Activated CD4-positive, alpha-beta memory T cell treated with anti-CD3 and anti-CD28 coated beads for 36 hours (primary cell): Measurements from ENCODE around the gene HUNK. TPM values are rescaled to one million over a fixed set of nuclear protein-coding genes. Genes with fewer than 3 reads are reported as not detected.

Source experiments
- CTCF ChIA-PET: fragments of 350-600 bp; sonication (Branson Sonifier 250); formaldehyde crosslinking; loops from one replicate; lab custom pipeline; 2021; ENCODE audit warnings: antibody characterized with exemption, inconsistent platforms; lab: Charles Lee
- POLR2A ChIA-PET: fragments of 350-600 bp; sonication (Branson Sonifier 250); formaldehyde crosslinking; loops from one replicate; lab custom pipeline; 2021; ENCODE audit warnings: antibody characterized with exemption; lab: Charles Lee
- DNase-seq: peaks from one replicate; pipeline ENCODE4 v3.0.0-alpha.2; 2020
- H3K27ac Mint-ChIP-seq: one replicate; pipeline ENCODE4 v1.8.0; 2021; ENCODE audit warnings: mixed read lengths
- H3K27me3 Mint-ChIP-seq: one replicate; pipeline ENCODE4 v1.8.0; 2021; ENCODE audit warnings: mixed read lengths
- H3K36me3 Mint-ChIP-seq: one replicate; pipeline ENCODE4 v1.8.0; 2021; ENCODE audit warnings: mixed read lengths
- H3K4me1 Mint-ChIP-seq: one replicate; pipeline ENCODE4 v1.8.0; 2021; ENCODE audit warnings: low read depth, mixed read lengths
- H3K4me3 Mint-ChIP-seq: one replicate; pipeline ENCODE4 v1.8.0; 2021; ENCODE audit warnings: mild to moderate bottlenecking, mixed read lengths
- H3K9me3 Mint-ChIP-seq: one replicate; pipeline ENCODE4 v1.8.0; 2021; ENCODE audit warnings: mixed read lengths
- intact Hi-C: fragments of 100-400 bp; cut with micrococcal nuclease; formaldehyde crosslinking; loops from one replicate; pipeline ENCODE4 v1.15.1; 2023
- total RNA-seq, 2 experiments: library from RNA; stranded (reverse); gene quantifications; one replicate each; pipeline ENCODE4 v1.2.3, GENCODE V29; 2021

HUNK gene
- total RNA-seq, 2 experiments from 2014 or later, result 0.10 to 0.17 TPM

DNA sequence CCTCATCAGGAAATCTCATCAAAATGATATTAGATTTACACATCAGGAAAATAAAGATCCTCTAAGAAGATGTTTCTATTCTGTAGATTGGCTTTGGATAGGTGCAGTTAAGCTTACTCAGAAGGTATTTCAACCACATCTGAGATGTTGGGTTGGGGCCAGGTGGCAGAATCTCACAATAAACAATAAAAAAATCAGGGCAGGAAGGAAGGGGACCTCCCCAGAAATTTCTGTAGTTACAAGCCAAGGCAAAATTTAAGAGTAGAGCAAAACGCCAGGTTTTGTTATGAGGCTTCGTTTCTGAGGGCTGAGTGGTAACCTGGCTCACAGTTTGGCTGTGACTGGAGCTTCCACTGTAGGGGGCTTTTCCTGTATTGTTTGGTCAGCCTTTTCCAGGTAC lies 84.8 kb downstream of the HUNK start:
- intact Hi-C loops, result no loop called here
- H3K27me3 Mint-ChIP-seq, result peaks cover 5% of the 10 kb centered on the region
- ChIA-PET POLR2A (no interaction called here), CTCF (no interaction called here)
- no peaks in the 10 kb centered on the region for H3K36me3 Mint-ChIP-seq
- no peak for DNase-seq
- H3K9me3 Mint-ChIP-seq, result no peaks in the 10 kb centered on the region
- H3K4me1 Mint-ChIP-seq, result no peaks in the 10 kb centered on the region
- H3K27ac Mint-ChIP-seq, result no peak overlapping the region
- no peak overlapping the region for H3K4me3 Mint-ChIP-seq

DNA sequence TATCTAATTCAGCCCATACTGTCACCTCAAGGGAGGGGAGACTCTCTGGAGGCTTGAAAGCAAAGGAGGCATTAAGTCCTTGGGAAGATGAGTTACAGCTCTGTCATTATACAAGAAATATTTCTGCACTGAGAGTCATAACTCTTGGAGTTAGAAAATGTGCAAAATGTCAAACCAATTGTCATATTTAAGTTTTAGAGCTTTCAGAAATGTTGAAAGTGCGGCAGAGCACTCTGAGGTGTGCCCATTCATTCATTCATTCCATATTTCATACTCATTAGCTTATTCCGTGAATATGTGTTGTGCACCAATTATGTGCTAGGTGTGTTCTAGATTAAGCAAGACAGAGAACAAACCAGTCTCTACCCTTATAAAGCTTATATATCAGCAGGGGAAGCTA lies 87.1 kb downstream of the HUNK start:
- no peak for DNase-seq
- Mint-ChIP-seq H3K36me3 (no peaks in the 10 kb centered on the region), H3K9me3 (no peaks in the 10 kb centered on the region), H3K27me3 (peaks cover 8% of the 10 kb centered on the region), H3K27ac (no peak overlapping the region), H3K4me3 (no peak overlapping the region), H3K4me1 (no peaks in the 10 kb centered on the region)
- ChIA-PET POLR2A (no interaction called here), CTCF (no interaction called here)
- intact Hi-C loops, result no loop called here

DNA sequence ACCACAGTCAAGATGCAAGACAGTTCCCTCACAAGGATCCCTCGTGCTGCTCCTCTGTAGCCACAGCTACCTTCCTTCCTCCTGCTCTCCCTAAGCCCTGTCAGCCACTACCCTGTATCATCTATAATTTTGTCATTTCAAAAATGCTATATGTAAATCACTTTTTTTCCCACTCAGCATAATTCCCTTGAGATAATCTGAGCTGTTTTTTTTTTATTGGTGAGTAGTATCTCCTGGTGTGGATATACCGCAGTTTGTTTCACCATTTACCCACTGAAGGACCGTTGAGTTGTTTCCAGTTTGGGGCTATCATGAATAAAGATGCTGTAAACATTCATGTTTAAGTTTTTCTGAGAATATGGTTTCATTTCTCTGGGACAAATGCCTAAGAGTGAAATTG lies 88.2 kb downstream of the HUNK start:
- Mint-ChIP-seq H3K4me1 (no peaks in the 10 kb centered on the region), H3K36me3 (no peaks in the 10 kb centered on the region), H3K9me3 (no peaks in the 10 kb centered on the region), H3K27me3 (peaks cover 8% of the 10 kb centered on the region), H3K27ac (no peak overlapping the region), H3K4me3 (no peak overlapping the region)
- intact Hi-C loops, result no loop called here
- ChIA-PET POLR2A (no interaction called here), CTCF (no interaction called here)
- no peak for DNase-seq

DNA sequence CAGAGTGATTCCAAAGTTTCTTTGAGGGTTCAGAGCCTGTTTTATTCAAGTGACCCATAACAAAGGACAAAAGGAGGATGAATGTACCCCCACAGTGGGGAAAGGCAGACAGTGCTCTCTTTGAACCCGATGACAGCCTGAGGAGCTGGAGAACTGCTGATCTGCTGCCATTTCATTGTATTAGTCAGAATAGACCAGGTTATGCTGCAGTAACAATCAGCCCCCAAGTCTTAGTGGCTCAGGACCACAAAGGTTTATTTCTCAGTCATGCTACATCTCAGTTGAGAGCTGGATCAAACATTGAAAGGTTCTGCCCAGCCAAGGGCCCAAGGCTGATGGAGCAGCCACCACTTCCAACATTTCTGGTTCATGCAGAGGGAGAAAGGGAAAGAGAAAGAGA lies 88.9 kb downstream of the HUNK start:
- ChIA-PET POLR2A (no interaction called here), CTCF (no interaction called here)
- Mint-ChIP-seq H3K27me3 (peaks cover 8% of the 10 kb centered on the region), H3K4me3 (no peak overlapping the region), H3K36me3 (no peaks in the 10 kb centered on the region), H3K27ac (no peak overlapping the region), H3K9me3 (no peaks in the 10 kb centered on the region), H3K4me1 (no peaks in the 10 kb centered on the region)
- intact Hi-C loops, result no loop called here
- DNase-seq, result no peak

DNA sequence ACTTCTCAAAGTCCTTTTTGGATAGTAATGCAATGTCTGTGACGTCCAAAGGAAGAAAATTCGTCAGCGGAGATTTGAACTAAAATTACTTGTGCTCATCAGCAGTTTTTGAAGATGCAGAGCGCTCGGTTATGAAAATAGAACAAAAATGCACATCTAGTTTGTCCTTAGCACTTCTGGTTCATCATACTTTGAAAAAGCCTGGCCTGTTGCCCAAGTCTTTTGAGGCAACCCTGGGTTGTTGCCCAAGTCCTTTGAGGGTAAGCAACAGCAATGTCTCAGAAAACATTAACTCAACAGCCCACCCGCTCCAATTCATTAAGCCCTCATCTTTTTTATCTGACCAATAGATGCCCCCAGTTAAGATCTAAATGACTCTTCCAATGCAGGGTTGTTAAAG lies 91.9 kb downstream of the HUNK start:
- intact Hi-C loops, result no loop called here
- peaks cover 6% of the 10 kb centered on the region for H3K27me3 Mint-ChIP-seq
- POLR2A ChIA-PET, result no interaction called here

DNA sequence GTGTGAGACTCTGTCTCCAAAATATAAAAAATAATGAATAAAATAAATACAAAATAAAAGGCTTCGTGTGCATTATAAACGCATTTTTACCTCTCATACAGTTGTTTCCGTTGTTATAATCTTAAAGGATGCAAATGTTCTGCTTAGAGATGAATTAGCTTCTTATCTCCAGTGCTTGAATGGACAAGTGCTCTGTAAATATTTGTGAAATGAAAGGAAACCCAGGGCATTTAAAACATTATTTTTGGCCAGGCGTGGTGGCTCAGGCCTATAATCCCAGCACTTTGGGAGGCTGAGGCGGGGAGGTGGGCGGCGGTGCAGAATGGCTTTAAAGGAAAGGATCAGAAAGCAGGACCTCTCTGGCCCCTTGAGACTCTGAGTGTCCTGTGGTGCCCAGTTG lies 94.5 kb downstream of the HUNK start:
- POLR2A ChIA-PET, result no interaction called here
- CTCF ChIA-PET, result no interaction called here
- intact Hi-C loops, result no loop called here
- no peaks in the 10 kb centered on the region for H3K4me1 Mint-ChIP-seq
- H3K4me3 Mint-ChIP-seq, result no peak overlapping the region
- no peak for DNase-seq
- peaks cover 4% of the 10 kb centered on the region for H3K27me3 Mint-ChIP-seq
- no peaks in the 10 kb centered on the region for H3K9me3 Mint-ChIP-seq
- no peaks in the 10 kb centered on the region for H3K36me3 Mint-ChIP-seq
- no peak overlapping the region for H3K27ac Mint-ChIP-seq

More for the DNA sequence above, 91.9 kb downstream of the HUNK start:
- Mint-ChIP-seq H3K36me3 (no peaks in the 10 kb centered on the region), H3K4me3 (no peak overlapping the region), H3K27ac (no peak overlapping the region), H3K9me3 (no peaks in the 10 kb centered on the region), H3K4me1 (no peaks in the 10 kb centered on the region)
- DNase-seq, result no peak
- CTCF ChIA-PET, result no interaction called here

DNA sequence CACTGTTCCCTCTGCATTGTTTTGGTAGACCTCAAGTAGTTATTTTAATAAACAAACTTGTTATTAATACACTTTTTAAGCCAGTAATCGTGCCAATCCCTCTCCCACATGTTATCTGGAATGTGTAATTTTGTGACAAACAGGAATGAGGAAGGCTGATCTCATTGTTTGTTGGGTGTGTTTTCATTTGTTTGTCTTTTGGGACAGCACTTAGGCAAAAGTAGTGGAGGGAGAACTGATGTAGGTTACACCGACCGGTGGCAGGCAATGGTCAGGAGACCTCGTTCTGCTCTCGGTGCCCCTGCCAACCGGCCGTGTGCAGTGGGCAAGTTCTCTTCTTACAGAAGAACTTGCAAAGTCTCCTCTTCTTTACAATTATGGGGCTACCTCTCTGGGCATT lies 99.8 kb downstream of the HUNK start:
- POLR2A ChIA-PET, result no interaction called here
- intact Hi-C loops, result loop anchor here (10.0 kb wide), 1 partner anchor 88 kb away; no protein-coding TSS in a partner anchor

DNA sequence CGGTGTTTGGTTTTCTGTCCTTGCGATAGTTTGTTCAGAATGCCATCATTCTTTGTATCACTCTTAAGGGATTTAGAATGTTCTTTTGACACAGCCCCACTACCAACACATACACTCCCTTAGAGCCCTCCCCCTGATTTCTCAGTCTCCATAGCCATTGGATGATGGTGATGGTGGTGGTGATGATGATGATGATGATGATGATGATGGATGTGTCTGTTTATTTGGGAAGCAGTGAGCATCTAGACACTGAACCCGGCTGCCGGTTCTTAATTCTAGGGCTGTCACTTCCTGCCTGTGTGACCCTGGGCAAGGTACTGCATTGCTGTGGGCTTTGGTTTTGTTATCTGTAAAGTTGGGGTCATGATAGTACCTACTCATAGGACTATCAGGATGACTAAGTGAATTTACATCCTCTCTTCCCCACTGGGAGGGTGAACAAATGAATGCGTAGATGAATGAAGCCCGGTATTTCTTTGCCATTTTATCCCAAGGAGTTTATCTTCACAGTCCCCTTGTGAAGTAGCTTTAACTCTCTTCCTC lies 100.7 kb downstream of the HUNK start:
- Mint-ChIP-seq H3K4me3 (no peak overlapping the region), H3K4me1 (peaks cover 5% of the 10 kb centered on the region), H3K9me3 (peaks cover 4% of the 10 kb centered on the region), H3K27ac (no peak overlapping the region), H3K27me3 (peaks cover 4% of the 10 kb centered on the region), H3K36me3 (no peaks in the 10 kb centered on the region)
- no peak for DNase-seq
- CTCF ChIA-PET, result no interaction called here
- POLR2A ChIA-PET, result no interaction called here
- intact Hi-C loops, result loop anchor here (10.0 kb wide), 1 partner anchor 89 kb away; no protein-coding TSS in a partner anchor

More for the DNA sequence above, 99.8 kb downstream of the HUNK start:
- Mint-ChIP-seq H3K9me3 (peaks cover 4% of the 10 kb centered on the region), H3K4me1 (peaks cover 5% of the 10 kb centered on the region), H3K4me3 (no peak overlapping the region), H3K36me3 (no peaks in the 10 kb centered on the region), H3K27me3 (peaks cover 4% of the 10 kb centered on the region), H3K27ac (no peak overlapping the region)
- CTCF ChIA-PET, result no interaction called here
- DNase-seq, result no peak

DNA sequence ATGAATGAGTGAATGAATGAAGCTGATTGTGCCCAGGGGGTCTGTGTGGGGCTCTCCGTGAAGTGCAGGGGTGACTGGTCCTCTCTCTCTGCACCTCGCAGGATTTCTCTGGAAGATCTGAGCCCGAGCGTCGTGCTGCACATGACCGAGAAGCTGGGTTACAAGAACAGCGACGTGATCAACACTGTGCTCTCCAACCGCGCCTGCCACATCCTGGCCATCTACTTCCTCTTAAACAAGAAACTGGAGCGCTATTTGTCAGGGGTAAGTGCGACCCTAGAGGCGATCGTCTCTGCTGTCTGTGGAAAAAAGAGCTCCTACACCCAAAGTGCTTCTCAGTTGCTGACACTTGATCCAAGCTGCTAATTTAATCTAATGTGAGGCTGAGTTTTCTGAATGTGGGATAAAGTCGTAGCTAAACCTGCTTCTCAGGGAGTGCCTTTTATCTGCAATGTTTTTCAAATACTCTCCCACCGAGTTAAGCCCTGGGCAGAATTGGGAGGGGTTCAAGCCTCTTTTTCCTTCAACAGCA lies 101.7 kb downstream of the HUNK start:
- Mint-ChIP-seq H3K9me3 (peaks cover 4% of the 10 kb centered on the region), H3K27ac (no peak overlapping the region), H3K27me3 (peaks cover 4% of the 10 kb centered on the region), H3K4me1 (peaks cover 5% of the 10 kb centered on the region), H3K36me3 (no peaks in the 10 kb centered on the region), H3K4me3 (no peak overlapping the region)
- CTCF ChIA-PET, result interaction anchor here (0.6 kb wide), 1 partner anchor 387 kb away, joined by 3 read pairs; no protein-coding TSS in a partner anchor
- POLR2A ChIA-PET, result interaction anchor here (0.6 kb wide), 1 partner anchor 482 kb away, joined by 6 read pairs; no protein-coding TSS in a partner anchor
- DNase-seq, result peak; percentile 54
- intact Hi-C loops, result loop anchor here (10.0 kb wide), 1 partner anchor 90 kb away; no protein-coding TSS in a partner anchor

DNA sequence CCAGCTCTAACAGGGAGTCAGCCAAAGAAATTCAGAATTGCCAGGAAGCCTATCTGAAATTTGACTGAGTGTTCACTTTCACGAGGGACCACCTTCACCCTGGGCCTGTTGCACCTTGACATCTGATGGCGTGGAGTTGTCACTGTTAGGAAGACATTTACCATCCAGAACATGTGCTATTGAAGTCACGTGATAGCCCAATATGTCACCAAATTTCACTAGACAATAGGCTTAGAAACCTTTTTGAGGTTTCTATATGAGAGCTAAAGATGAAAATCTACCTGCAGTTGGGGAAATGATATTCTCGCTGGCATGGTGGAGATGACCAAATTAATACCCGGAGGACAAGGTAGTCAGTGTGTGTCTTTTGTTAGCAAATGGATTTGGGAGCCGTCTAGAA lies 102.7 kb downstream of the HUNK start:
- POLR2A ChIA-PET, result no interaction called here
- no peak overlapping the region for H3K27ac Mint-ChIP-seq
- H3K4me3 Mint-ChIP-seq, result no peak overlapping the region
- H3K4me1 Mint-ChIP-seq, result peaks cover 5% of the 10 kb centered on the region
- CTCF ChIA-PET, result no interaction called here
- intact Hi-C loops, result loop anchor here (10.0 kb wide), 1 partner anchor 91 kb away; no protein-coding TSS in a partner anchor
- peaks cover 6% of the 10 kb centered on the region for H3K27me3 Mint-ChIP-seq
- H3K9me3 Mint-ChIP-seq, result peaks cover 4% of the 10 kb centered on the region
- DNase-seq, result no peak
- H3K36me3 Mint-ChIP-seq, result no peaks in the 10 kb centered on the region

DNA sequence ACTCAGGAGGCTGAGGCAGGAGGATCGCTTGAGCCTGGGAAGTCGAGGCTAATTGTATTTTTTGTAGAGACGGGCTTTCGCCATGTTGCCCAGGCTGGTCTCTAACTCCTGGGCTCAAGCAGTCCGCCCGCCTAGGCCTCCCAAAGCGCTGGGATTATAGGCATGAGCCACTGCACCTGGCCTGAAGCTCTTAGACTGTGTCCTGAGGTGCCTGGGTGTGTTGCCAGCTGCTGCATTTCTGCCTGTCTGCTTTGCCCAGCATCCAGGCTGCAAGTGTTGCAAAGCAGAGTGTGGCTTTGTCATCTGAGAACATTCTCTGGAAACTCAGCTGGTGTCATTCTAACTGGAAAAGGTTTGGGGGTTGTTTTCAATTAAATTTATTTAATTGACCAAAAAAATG lies 105.0 kb downstream of the HUNK start:
- H3K4me3 Mint-ChIP-seq, result no peak overlapping the region

DNA sequence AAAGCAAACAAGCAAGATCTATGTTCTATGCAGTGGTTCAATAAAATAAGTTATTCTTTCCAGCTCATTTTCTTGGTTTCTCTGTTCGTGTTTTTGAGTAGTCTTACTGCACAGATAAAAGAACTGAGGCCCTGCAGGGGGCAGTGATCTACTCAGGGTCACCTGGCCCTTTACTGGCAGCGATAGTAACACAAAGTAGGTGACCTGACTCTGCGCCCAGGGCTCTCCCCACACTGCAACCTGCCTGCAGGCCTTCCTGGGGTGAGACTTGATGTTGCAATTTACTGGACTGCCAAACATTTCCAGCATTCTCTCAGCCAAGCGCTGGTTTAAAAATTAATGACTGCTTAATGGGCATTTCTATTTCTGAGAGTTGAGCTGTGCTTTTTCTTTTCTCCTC lies 110.3 kb downstream of the HUNK start:
- H3K27me3 Mint-ChIP-seq, result peaks cover 6% of the 10 kb centered on the region
- H3K27ac Mint-ChIP-seq, result no peak overlapping the region
- POLR2A ChIA-PET, result no interaction called here
- H3K9me3 Mint-ChIP-seq, result peaks cover 6% of the 10 kb centered on the region
- no peaks in the 10 kb centered on the region for H3K4me1 Mint-ChIP-seq
- peaks cover 2% of the 10 kb centered on the region for H3K36me3 Mint-ChIP-seq
- H3K4me3 Mint-ChIP-seq, result no peak overlapping the region
- intact Hi-C loops, result no loop called here
- no peak for DNase-seq
- CTCF ChIA-PET, result interaction anchor here (0.6 kb wide), 1 partner anchor 43 kb away, joined by 3 read pairs; no protein-coding TSS in a partner anchor

More for the DNA sequence above, 105.0 kb downstream of the HUNK start:
- POLR2A ChIA-PET, result no interaction called here
- Mint-ChIP-seq H3K27ac (no peak overlapping the region), H3K9me3 (peaks cover 4% of the 10 kb centered on the region), H3K4me1 (peaks cover 5% of the 10 kb centered on the region), H3K27me3 (peaks cover 6% of the 10 kb centered on the region), H3K36me3 (no peaks in the 10 kb centered on the region)
- intact Hi-C loops, result loop anchor here (10.0 kb wide), 1 partner anchor 93 kb away; no protein-coding TSS in a partner anchor
- CTCF ChIA-PET, result no interaction called here
- DNase-seq, result no peak

DNA sequence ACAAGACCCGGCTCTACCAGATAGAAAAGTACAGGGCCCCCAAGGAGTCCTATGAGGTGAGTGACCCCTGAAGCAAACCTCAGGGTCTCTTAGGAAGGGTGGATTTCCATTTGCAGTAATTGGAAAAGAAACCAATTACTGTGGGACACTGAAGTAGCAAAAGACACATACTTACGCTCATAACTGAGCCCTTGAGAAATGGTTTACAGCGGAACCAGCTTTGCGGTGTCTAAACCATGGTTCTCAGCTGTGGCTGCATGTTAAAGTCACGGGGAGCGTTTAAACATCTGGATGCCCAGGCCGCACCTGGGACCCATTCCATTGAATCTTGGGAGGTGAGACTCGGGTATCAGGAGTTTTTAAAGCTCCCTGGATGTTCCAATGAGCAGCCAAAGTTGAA lies 110.7 kb downstream of the HUNK start:
- Mint-ChIP-seq H3K27ac (no peak overlapping the region), H3K27me3 (peaks cover 6% of the 10 kb centered on the region), H3K4me3 (no peak overlapping the region), H3K36me3 (peaks cover 2% of the 10 kb centered on the region), H3K4me1 (no peaks in the 10 kb centered on the region), H3K9me3 (peaks cover 6% of the 10 kb centered on the region)
- intact Hi-C loops, result no loop called here
- ChIA-PET POLR2A (no interaction called here), CTCF (interaction anchor here (0.6 kb wide), 1 partner anchor 44 kb away, joined by 3 read pairs; no protein-coding TSS in a partner anchor)
- DNase-seq, result no peak
